ENCODE measurements around the gene HAUS5. TPM values are rescaled to one million over a fixed set of nuclear protein-coding genes. Genes with fewer than 3 reads are reported as not detected.

Gene HAUS5
- total and polyA plus RNA-seq, 10 of the 15 experiments (the other 5 are each of a cell fraction or from before 2014, with no cell fraction given): 3.1 to 32.6 (median 17.6) TPM

- Histone ChIP-seq H3K9me3 (replicated peaks; ENCODE audit: control insufficient read depth, insufficient read depth, low read length) (no peaks in the 10 kb centered on the region), H3K27me3 (replicated peaks in 1 of 2; ENCODE audit: control insufficient read depth in 2 of 2, insufficient read depth in 2 of 2, low read length in 1 of 2) (no peaks in the 10 kb centered on the region), H3K27ac (ENCODE audit: control insufficient read depth, insufficient read depth) (no peak overlapping the region), H4K20me1 (ENCODE audit: control insufficient read depth, insufficient read depth) (no peaks in the 10 kb centered on the region), H3K36me3 (ENCODE audit: control insufficient read depth in 2 of 2, insufficient read depth in 2 of 2, low read length in 1 of 2) (peaks cover 0 to 8% of the 10 kb centered on the region in 2 experiments; a peak in 2 of 4 replicates), H3K4me1 (ENCODE audit: control insufficient read depth, insufficient read depth, low read length) (no peaks in the 10 kb centered on the region), H3K79me2 (ENCODE audit: control insufficient read depth, insufficient read depth, low read length) (no peaks in the 10 kb centered on the region), H3K9ac (ENCODE audit: control insufficient read depth, insufficient read depth, low read length) (no peak overlapping the region), H3K4me3 (no peak overlapping the region), H3K4me2 (ENCODE audit: control insufficient read depth, insufficient read depth) (no peak overlapping the region), H2AFZ (ENCODE audit: control insufficient read depth, low read depth, low read length) (no peak overlapping the region)
- ATAC-seq (no peak), FAIRE-seq (no peak), DNase-seq (ENCODE audit: low read depth, low spot score) (no peak)
- intact Hi-C loops (cut with micrococcal nuclease; ENCODE audit: unreplicated experiment) (no loop called here), in situ Hi-C loops (cut with MboI) (no loop called here)
- WGBS (ENCODE audit: insufficient coverage, insufficient replicate concordance, low lambda C conversion rate, missing lambda C conversion rate): 73% methylated on average over 3 of the region's 3 CpGs
- RAD21 ChIA-PET (ENCODE audit: unreplicated experiment): interaction anchor here (1.3 kb wide), 1 partner anchor 84 kb away, joined by 4 read pairs; the partner anchor contains the start of gene LIN37
- SMC1A ChIA-PET (ENCODE audit: uncharacterized antibody, unreplicated experiment): no interaction called here
- CTCF ChIA-PET: interaction anchor here (0.5 kb wide), 1 partner anchor 63 kb away, joined by 3 read pairs; no protein-coding TSS in a partner anchor
- TF ChIP-seq CTCF (IDR thresholded peaks at IDR 0.05 in 2 of 3, conservative IDR thresholded peaks at IDR 0.05 in 1 of 3; ENCODE audit: control insufficient read depth in 2 of 3, extremely low read depth in 1 of 3, insufficient read depth in 1 of 3, low read depth in 3 of 3, low read length in 3 of 3) (no peak), RAD21 (IDR thresholded peaks at IDR 0.05; ENCODE audit: insufficient read depth, low read depth, low read length) (no peak), NBN (IDR thresholded peaks at IDR 0.05) (no peak), PAX5 (IDR thresholded peaks at IDR 0.05; ENCODE audit: borderline replicate concordance, low read depth, low read length) (no peak), CHD1 (IDR thresholded peaks at IDR 0.05; ENCODE audit: low read depth, low read length) (no peak), NFYA (IDR thresholded peaks at IDR 0.05; ENCODE audit: borderline replicate concordance, low read depth, low read length) (no peak), NKRF (conservative IDR thresholded peaks at IDR 0.05) (no peak), SMAD1 (IDR thresholded peaks at IDR 0.05; ENCODE audit: low read depth, partially characterized antibody) (no peak), YY1 (IDR thresholded peaks at IDR 0.05; ENCODE audit: low read depth, low read length) (no peak), IKZF2 (IDR thresholded peaks at IDR 0.05) (no peak)
- BruUV-seq (replicated peaks): no TSS peak
- POLR2A ChIA-PET: no interaction called here
Measured at GRCh38 chr19:35663981-35664380, 51.4 kb downstream of the HAUS5 start.
